Tibial nerve (tissue), 4 donors: ENCODE measurements around the gene ELMO1. TPM values are rescaled to one million over a fixed set of nuclear protein-coding genes. Genes with fewer than 3 reads are reported as not detected.

Experiments used
- DNase-seq, 2 donors: peaks; one replicate each; pipeline ENCODE4 v3.0.0-alpha.2; 2019; ENCODE audit warnings: low spot score in 2 of 2
- H3K27ac ChIP-seq, 4 donors: fragments of 200-600 bp; sonication (generic) in 3 of 4; one replicate each; pipeline ENCODE4 v1.5.1; 2017 to 2019; ENCODE audit warnings: mild to moderate bottlenecking in 1 of 4
- H3K27me3 ChIP-seq, 2 donors: fragments of 200-600 bp; sonication (generic) in 1 of 2; one replicate each; pipeline versions ENCODE4 v1.5.1 to v1.6.0; 2017 to 2019
- H3K36me3 ChIP-seq, 3 donors: fragments of 200-600 bp; sonication (generic); one replicate each; pipeline ENCODE4 v1.5.1; 2018 to 2019
- H3K4me1 ChIP-seq, 4 donors: fragments of 200-600 bp; sonication (generic) in 3 of 4; one replicate each; pipeline ENCODE4 v1.5.1; 2017 to 2019
- H3K4me3 ChIP-seq, 4 donors: fragments of 200-600 bp; sonication (generic) in 3 of 4; one replicate each; pipeline ENCODE4 v1.5.1; 2017 to 2019; ENCODE audit warnings: mild to moderate bottlenecking in 1 of 4, moderate library complexity in 1 of 4
- H3K9me3 ChIP-seq, 4 donors: fragments of 200-600 bp; sonication (generic) in 3 of 4; one replicate each; pipeline ENCODE4 v1.5.1; 2017 to 2019
- CTCF ChIP-seq, 5 experiments: fragments of 200-600 bp in 3 of 5; fragments of 450-650 bp in 2 of 5; sonication (generic) in 3 of 5; IDR thresholded peaks; one replicate each; pipeline ENCODE4 v1.5.1; 2016 to 2019; ENCODE audit warnings: antibody characterized with exemption in 5 of 5, mild to moderate bottlenecking in 3 of 5, moderate library complexity in 2 of 5
- EP300 ChIP-seq, 2 donors: sonication (generic); formaldehyde crosslinking; IDR thresholded peaks; one replicate each; pipeline ENCODE4 v1.6.1; 2017; ENCODE audit warnings: antibody characterized with exemption in 2 of 2, mild to moderate bottlenecking in 1 of 2
- POLR2A ChIP-seq, 2 donors: fragments of 450-650 bp; IDR thresholded peaks; one replicate each; pipeline ENCODE4 v1.6.1; 2017; ENCODE audit warnings: antibody characterized with exemption in 2 of 2, mild to moderate bottlenecking in 2 of 2, moderate library complexity in 2 of 2
- whole genome bisulfite sequencing, 2 donors: methylation state at CpG; one replicate each; pipeline ENCODE4 v1.1.5; 2018; 5-methylcytosine and 5-hydroxymethylcytosine counted together
- total RNA-seq, 4 donors: library from RNA; depleted of rRNA; stranded (reverse); fragments of >200 nt; gene quantifications; one replicate each; pipeline ENCODE4 v1.1.0, GENCODE V29; 2016

The ELMO1 gene
- total RNA-seq, 4 donors from 2014 or later, result 196 to 328 (median 268) TPM

- H3K4me1 ChIP-seq, result peaks cover 0 to 33% (median 8%) of the 10 kb centered on the region in 4 donors
- no peak for DNase-seq
- H3K4me3 ChIP-seq, result no peak overlapping the region
- H3K36me3 ChIP-seq, result no peaks in the 10 kb centered on the region
- no peaks in the 10 kb centered on the region for H3K27me3 ChIP-seq
- H3K9me3 ChIP-seq, result no peaks in the 10 kb centered on the region
- 98% methylated on average over 2 of the region's 2 CpGs for WGBS, 2 donors
- no peak overlapping the region for H3K27ac ChIP-seq
- TF ChIP-seq POLR2A (IDR thresholded peaks at IDR 0.05), result no peak
- TF ChIP-seq EP300 (IDR thresholded peaks at IDR 0.05), result no peak
- no peak for TF ChIP-seq CTCF (IDR thresholded peaks at IDR 0.05)
Observed at GRCh38 chr7:36964297-36964696, 484.4 kb downstream of the ELMO1 start.

- no peak for DNase-seq
- Histone ChIP-seq H3K27me3 (no peaks in the 10 kb centered on the region), H3K36me3 (no peaks in the 10 kb centered on the region), H3K4me3 (no peak overlapping the region), H3K4me1 (peaks cover 0 to 37% (median 7%) of the 10 kb centered on the region in 4 donors), H3K9me3 (no peaks in the 10 kb centered on the region), H3K27ac (no peak overlapping the region)
- 80 to 85% methylated on average over 3 of the region's 3 CpGs for WGBS, 2 donors
- TF ChIP-seq POLR2A (IDR thresholded peaks at IDR 0.05) (no peak), EP300 (IDR thresholded peaks at IDR 0.05) (no peak), CTCF (IDR thresholded peaks at IDR 0.05) (no peak)
Observed at GRCh38 chr7:36962367-36962766, 486.3 kb downstream of the ELMO1 start.

- DNase-seq, result no peak
- H3K27me3 ChIP-seq, result no peaks in the 10 kb centered on the region
- H3K27ac ChIP-seq, result no peak overlapping the region
- TF ChIP-seq CTCF (IDR thresholded peaks at IDR 0.05), result no peak
- TF ChIP-seq EP300 (IDR thresholded peaks at IDR 0.05), result no peak
- no peak for TF ChIP-seq POLR2A (IDR thresholded peaks at IDR 0.05)
- H3K4me1 ChIP-seq, result peaks cover 0 to 30% (median 7%) of the 10 kb centered on the region in 4 donors
- H3K9me3 ChIP-seq, result no peaks in the 10 kb centered on the region
- H3K4me3 ChIP-seq, result no peak overlapping the region
- no peaks in the 10 kb centered on the region for H3K36me3 ChIP-seq
Observed at GRCh38 chr7:36961693-36962092, 487.0 kb downstream of the ELMO1 start.

GRCh38 chr7:36961097-36961496 is 487.6 kb downstream of the ELMO1 start:
- 58 to 69% methylated on average over 2 of the region's 2 CpGs for WGBS, 2 donors
- H3K9me3 ChIP-seq, result no peaks in the 10 kb centered on the region
- TF ChIP-seq CTCF (IDR thresholded peaks at IDR 0.05) (no peak), POLR2A (IDR thresholded peaks at IDR 0.05) (no peak)

GRCh38 chr7:36960105-36960504 is 488.6 kb downstream of the ELMO1 start:
- Histone ChIP-seq H3K4me1 (peaks cover 0 to 23% (median 3%) of the 10 kb centered on the region in 4 donors), H3K9me3 (no peaks in the 10 kb centered on the region), H3K27ac (no peak overlapping the region), H3K4me3 (no peak overlapping the region), H3K36me3 (no peaks in the 10 kb centered on the region), H3K27me3 (no peaks in the 10 kb centered on the region)
- no peak for DNase-seq
- 93 to 95% methylated on average over 1 of the region's 1 CpG for WGBS, 2 donors
- no peak for TF ChIP-seq EP300 (IDR thresholded peaks at IDR 0.05)
- TF ChIP-seq POLR2A (IDR thresholded peaks at IDR 0.05), result no peak
- TF ChIP-seq CTCF (IDR thresholded peaks at IDR 0.05), result no peak

More at GRCh38 chr7:36961097-36961496, 487.6 kb downstream of the ELMO1 start:
- H3K4me1 ChIP-seq, result peaks cover 0 to 25% (median 5%) of the 10 kb centered on the region in 4 donors
- H3K36me3 ChIP-seq, result no peaks in the 10 kb centered on the region
- no peaks in the 10 kb centered on the region for H3K27me3 ChIP-seq
- H3K4me3 ChIP-seq, result no peak overlapping the region
- DNase-seq, result no peak
- H3K27ac ChIP-seq, result no peak overlapping the region
